WTC11 (cell line): ENCODE measurements around the gene RSBN1L.

Experiments
- ESRRA ChIP-seq: sonication (generic); formaldehyde crosslinking; IDR thresholded peaks from 2 replicates; pipeline ENCODE4 v1.8.1; 2022; ENCODE audit warnings: mild to moderate bottlenecking, missing genetic modification reagents, borderline replicate concordance
- IRF2 ChIP-seq: sonication (generic); formaldehyde crosslinking; IDR thresholded peaks from 2 replicates; pipeline ENCODE4 v1.8.0; 2022; ENCODE audit warnings: low read depth, missing genetic modification reagents, borderline replicate concordance
- JUN ChIP-seq: sonication (generic); formaldehyde crosslinking; IDR thresholded peaks from 2 replicates; pipeline ENCODE4 v1.8.0; 2023; ENCODE audit warnings: mild to moderate bottlenecking, missing genetic modification reagents
- MYBL2 ChIP-seq: sonication (generic); formaldehyde crosslinking; IDR thresholded peaks from 2 replicates; pipeline ENCODE4 v1.8.1; 2023; ENCODE audit warnings: mild to moderate bottlenecking, moderate library complexity, missing genetic modification reagents
- NFE2L1 ChIP-seq: sonication (generic); formaldehyde crosslinking; IDR thresholded peaks from 2 replicates; pipeline ENCODE4 v1.8.1; 2023; ENCODE audit warnings: missing genetic modification reagents
- ZNF138 ChIP-seq: sonication (generic); formaldehyde crosslinking; conservative IDR thresholded peaks from 2 replicates; pipeline ENCODE4 v1.8.1; 2022; ENCODE audit warnings: mild to moderate bottlenecking, moderate library complexity, missing genetic modification reagents
- ZNF232 ChIP-seq: sonication (generic); formaldehyde crosslinking; IDR thresholded peaks from 2 replicates; pipeline ENCODE4 v1.8.0; 2022; ENCODE audit warnings: mild to moderate bottlenecking, missing genetic modification reagents
- TF ChIP-seq, protein P1 (sequence below): fragments of 200-600 bp; IDR thresholded peaks from 2 replicates; pipeline ENCODE4 v1.8.0; 2022; ENCODE audit warnings: antibody characterized with exemption

DNA sequence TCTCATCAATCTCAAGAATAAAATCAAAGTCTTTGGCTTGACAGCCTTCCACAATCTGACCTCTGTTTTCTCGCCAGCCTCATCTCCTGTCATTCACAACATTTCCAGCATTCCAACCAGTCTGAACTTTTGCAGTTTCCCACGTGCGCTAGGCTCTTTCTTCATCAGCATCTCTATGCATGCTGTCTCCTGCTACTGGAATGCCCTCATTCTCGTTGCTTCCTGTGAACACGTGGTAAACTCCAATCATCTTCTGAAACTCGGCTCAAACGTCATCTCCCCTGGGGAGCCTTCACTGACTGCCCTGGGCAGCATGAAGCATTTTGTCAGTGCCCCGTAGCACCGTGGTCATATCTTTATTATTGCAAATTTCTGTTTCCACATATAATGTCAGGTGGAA is 12.2 kb upstream of the RSBN1L start:
- TF ChIP-seq NFE2L1 (CRISPR knock-in tag) (no peak), JUN (CRISPR knock-in tag) (no peak), ZNF232 (CRISPR knock-in tag) (no peak), ESRRA (CRISPR knock-in tag) (no peak), IRF2 (CRISPR knock-in tag) (no peak), MYBL2 (CRISPR knock-in tag) (no peak), ZNF138 (no peak)
- TF ChIP-seq, protein P1, sequence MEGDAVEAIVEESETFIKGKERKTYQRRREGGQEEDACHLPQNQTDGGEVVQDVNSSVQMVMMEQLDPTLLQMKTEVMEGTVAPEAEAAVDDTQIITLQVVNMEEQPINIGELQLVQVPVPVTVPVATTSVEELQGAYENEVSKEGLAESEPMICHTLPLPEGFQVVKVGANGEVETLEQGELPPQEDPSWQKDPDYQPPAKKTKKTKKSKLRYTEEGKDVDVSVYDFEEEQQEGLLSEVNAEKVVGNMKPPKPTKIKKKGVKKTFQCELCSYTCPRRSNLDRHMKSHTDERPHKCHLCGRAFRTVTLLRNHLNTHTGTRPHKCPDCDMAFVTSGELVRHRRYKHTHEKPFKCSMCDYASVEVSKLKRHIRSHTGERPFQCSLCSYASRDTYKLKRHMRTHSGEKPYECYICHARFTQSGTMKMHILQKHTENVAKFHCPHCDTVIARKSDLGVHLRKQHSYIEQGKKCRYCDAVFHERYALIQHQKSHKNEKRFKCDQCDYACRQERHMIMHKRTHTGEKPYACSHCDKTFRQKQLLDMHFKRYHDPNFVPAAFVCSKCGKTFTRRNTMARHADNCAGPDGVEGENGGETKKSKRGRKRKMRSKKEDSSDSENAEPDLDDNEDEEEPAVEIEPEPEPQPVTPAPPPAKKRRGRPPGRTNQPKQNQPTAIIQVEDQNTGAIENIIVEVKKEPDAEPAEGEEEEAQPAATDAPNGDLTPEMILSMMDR = no peak
